Hematopoietic multipotent progenitor cell treated with erythropoietin and hydrocortisone succinate and interleukin-3 and kit ligand, for 17 days (in vitro differentiated cells): ENCODE data around the gene GAS2L1.
A peak's percentile ranks its signal among the peaks of the same experiment; 100 is the strongest.

Experiments used
- DNase-seq: peaks from one replicate; pipeline ENCODE4 v3.0.0-alpha.2; 2015; ENCODE audit warnings: low spot score

The GAS2L1 gene

DNA sequence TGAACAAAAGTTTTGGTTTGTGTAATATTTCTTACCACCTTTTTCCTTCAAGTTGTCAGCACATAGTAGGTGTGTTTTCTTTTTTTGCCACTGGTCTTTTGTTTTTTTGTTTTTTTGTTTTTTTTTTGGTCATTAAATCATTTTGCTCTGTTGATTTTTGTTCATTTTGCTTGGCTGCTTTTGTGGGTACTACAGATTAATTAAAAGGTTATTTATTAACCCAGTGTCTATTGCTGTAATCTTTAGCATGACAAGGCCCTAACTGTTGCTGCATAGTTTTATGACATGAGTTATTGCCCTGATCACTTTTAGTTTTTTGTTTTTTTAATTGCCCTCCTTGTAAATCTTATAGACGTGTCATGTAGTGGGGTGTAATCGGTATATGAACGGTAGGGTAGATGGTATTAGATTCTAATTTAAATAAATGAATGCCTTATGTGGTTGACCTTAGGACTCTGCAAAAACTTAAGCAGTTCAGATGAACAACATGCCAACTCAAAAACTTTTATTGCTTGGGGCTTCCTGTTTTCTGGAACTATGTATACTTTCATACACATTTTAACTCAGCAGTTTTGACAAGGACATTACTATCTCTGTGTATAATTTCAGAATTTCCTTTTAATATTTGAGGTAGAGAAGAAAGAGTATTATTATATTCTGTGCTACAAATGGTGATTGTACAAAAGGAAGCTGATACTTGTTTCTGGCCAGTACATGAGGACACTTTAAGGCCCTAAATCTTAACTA, 30.5 kb upstream of the GAS2L1 start:
- DNase-seq: no peak

DNA sequence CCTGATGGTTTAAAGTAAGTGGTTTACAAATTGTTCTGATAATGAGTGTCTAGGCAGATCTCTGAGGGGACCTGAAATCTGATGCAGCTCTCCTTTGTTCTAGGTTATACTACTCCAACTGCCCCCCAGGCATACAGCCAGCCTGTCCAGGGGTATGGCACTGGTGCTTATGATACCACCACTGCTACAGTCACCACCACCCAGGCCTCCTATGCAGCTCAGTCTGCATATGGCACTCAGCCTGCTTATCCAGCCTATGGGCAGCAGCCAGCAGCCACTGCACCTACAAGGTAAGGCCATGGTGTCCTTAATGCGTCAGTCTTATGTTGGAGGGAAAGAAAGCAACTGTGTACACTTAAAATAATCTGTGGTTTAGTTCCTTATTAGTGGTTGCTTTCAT, 28.5 kb upstream of the GAS2L1 start:
- DNase-seq: no peak

DNA sequence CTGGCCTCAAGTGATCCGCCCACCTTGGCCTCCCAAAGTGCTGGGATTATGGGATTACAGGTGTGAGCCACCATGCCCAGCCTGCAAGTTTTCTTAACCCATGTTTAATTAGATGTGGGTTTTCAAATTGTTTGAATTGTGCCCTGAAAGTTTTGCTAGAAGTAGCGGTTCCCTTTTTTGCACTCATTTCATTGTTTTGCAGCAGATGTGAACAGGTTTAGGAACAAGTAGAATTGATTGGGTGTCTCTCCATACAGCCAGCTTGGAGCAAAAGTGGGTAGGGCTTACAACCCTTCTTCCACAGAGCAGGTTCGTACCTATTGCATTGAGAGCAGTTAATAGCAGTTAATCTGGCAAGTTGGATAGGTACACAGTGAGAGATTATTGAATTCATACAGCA, 22.3 kb upstream of the GAS2L1 start:
- no peak for DNase-seq

GRCh38 chr22:29288837-29289236, 17.6 kb upstream of the GAS2L1 start:
- no peak for DNase-seq

DNA sequence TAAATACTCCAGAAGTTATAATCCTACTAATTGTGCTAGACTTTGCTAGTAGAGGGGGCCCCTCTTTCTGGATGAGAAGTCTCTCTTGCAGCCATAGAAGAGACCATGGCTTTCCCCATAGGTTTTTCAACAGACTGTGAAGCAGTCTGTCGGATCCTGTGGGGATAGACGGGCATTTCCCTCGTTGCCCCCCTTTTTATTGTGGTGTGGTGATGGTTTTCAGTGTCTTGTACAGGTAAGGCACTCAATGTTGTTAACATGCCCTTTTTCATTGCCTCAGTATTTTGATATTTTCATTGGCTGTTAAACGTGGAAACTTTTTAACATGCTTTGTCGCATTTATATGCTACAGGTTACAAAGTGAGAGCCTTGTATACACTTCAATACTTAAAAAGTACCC, 16.4 kb upstream of the GAS2L1 start:
- DNase-seq: no peak

DNA sequence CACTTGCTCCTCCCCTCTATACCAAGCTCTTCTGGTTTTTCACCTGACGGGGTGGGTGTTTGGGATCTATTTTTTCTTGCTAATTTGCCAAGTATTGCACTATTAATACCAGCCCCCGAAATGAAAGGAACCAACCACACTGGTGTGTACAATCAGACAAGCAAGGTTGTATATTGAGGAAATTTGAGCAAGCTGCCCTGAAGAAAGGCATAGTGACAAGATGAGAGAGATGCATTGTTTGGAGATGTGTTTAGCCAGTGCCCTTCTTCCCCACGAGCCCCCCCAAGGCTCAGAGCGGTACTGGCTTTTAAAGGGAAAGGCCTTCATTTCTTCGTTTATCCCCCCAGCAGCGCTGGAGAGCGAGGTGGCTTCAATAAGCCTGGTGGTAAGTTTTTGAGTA, 15.2 kb upstream of the GAS2L1 start:
- DNase-seq: no peak

GRCh38 chr22:29292379-29292778, 14.1 kb upstream of the GAS2L1 start:
- no peak for DNase-seq

DNA sequence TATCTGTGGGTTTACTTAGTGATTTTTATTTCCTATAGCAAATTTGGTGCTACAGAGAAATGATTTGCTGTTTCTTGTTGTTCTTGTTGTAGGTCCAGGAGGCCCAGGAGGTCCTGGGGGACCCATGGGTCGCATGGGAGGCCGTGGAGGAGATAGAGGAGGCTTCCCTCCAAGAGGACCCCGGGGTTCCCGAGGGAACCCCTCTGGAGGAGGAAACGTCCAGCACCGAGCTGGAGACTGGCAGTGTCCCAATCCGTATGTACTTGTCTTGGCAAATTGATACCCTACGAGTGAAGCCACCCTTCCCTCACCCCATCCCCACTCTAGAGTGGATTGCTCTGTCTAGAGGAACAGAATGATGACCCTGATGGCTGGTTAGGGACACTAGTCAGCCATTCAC, 7.8 kb upstream of the GAS2L1 start:
- no peak for DNase-seq

- DNase-seq: no peak
These were observed 7.1 kb upstream of the GAS2L1 start for GRCh38 chr22:29299136-29299900.

GRCh38 chr22:29300467-29300806, 6.0 kb upstream of the GAS2L1 start:
- no peak for DNase-seq

- no peak for DNase-seq
These were observed 5.4 kb upstream of the GAS2L1 start for GRCh38 chr22:29300807-29301601.

DNA sequence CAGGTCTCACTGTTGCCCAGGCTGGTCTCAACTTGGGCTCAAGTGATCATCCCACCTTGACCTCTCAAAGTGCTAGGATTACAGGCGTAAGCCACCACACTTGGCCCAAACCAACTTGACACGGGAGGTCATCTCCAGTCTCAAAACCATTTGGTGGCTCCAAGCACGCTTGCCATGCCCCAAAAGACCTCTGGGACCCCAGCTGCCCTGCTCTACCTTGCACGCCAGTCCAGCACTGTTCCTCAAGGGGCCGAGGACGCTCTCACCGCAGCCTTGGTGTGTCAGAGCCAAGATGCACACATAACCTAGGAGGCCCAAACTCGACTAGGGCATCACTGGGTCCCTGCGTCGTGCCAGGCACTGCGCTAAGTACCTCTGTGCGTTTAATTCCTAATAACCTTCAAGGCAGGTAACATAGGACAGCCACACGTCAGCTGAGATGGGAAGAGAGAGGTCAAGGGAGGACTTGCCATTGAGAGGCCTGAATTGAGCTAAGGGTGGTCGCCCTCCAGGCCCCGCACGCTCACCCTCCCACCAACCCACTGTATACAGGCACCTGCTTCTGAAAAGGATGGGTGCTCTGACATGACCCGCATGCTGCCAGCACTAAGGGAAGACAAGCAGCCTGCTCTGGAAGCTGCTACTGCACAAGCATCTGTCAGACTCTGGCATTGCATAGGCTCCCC, 4.6 kb upstream of the GAS2L1 start:
- no peak for DNase-seq

- DNase-seq: no peak
These were observed 4.1 kb upstream of the GAS2L1 start for GRCh38 chr22:29302402-29302680.

- DNase-seq: no peak
These were observed 3.6 kb upstream of the GAS2L1 start for GRCh38 chr22:29302681-29303465.

DNA sequence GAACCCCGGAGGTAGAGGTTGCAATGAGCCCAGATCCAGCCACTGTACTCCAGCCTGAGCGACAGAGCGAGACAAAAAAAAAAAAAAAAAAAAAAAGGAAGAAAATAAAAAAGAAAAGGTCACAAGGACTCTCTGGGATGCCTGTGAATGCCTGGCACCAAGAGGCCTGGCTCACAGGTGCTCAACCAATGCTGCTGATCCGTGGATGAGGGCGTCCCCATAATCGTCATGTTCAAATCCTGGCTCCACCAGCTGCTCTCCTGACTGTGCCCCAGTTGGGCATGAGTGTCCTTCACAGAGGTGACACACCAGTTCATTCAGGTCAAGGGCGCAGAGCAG, 645 bp upstream of the GAS2L1 start:
- no peak for DNase-seq

GRCh38 chr22:29306835-29307595, 565 bp downstream of the GAS2L1 start:
- DNase-seq: peak; percentile 73

DNA sequence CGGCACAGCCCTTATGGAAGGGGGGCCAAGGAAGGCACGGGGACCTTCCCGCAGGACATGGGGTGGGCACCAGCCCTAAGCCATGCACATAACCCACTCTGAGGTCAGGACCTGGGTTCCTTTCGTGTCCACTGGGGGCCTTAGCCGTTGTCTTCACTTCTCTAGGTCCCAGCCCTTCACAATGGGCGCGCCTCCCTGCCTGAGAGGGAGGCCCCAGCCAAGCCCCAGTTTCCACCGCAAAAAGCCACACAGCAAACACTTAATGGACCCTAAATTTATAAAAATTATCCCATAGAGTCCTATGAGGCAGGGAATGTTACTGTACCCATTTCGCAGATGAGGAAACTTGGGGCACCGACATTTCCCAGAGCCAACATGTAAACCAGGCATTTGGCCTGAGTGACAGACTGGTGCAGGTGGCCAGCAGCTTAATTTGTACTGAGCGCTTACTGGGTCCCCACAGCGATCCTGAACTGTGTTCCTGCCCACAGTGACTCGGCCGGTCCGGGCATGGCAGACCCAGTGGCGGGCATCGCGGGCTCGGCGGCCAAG, 1.2 kb downstream of the GAS2L1 start:
- DNase-seq: no peak

GRCh38 chr22:29308148-29308790, 1.8 kb downstream of the GAS2L1 start:
- DNase-seq: no peak

- DNase-seq: peak; percentile 11
These were observed 2.4 kb downstream of the GAS2L1 start for GRCh38 chr22:29308791-29309262.
